ENCODE results near the gene MPPED2.
"Not testable (repeated sequence)": the region's sequence is repeated elsewhere in the genome, so short reads cannot be mapped to it uniquely, and the experiment has no call there.

MPPED2 gene

GRCh38 chr11:30573951-30574350 lies 12.2 kb downstream of the MPPED2 start:
- TF ChIP-seq POLR2A (IDR thresholded peaks at IDR 0.05; ENCODE audit: low read depth, low read length) (no peak), TAF1 (IDR thresholded peaks at IDR 0.05; ENCODE audit: borderline replicate concordance, low read depth, low read length) (no peak), POLR2AphosphoS5 (IDR thresholded peaks at IDR 0.05; ENCODE audit: low read depth, low read length) (no peak)
- no peak for FAIRE-seq
- no peak for DNase-seq (ENCODE audit: insufficient read length)

- no peak for TF ChIP-seq POLR2A (IDR thresholded peaks at IDR 0.05; ENCODE audit: low read depth, low read length)
- no peak for TF ChIP-seq POLR2AphosphoS5 (IDR thresholded peaks at IDR 0.05; ENCODE audit: low read depth, low read length)
- no peak for TF ChIP-seq TAF1 (IDR thresholded peaks at IDR 0.05; ENCODE audit: borderline replicate concordance, low read depth, low read length)
- FAIRE-seq (no peak), DNase-seq (ENCODE audit: insufficient read length) (no peak)
These were observed 17.2 kb downstream of the MPPED2 start for GRCh38 chr11:30568931-30569330.

- TF ChIP-seq POLR2AphosphoS5 (IDR thresholded peaks at IDR 0.05; ENCODE audit: low read depth, low read length) (no peak), TAF1 (IDR thresholded peaks at IDR 0.05; ENCODE audit: borderline replicate concordance, low read depth, low read length) (no peak), POLR2A (IDR thresholded peaks at IDR 0.05; ENCODE audit: low read depth, low read length) (no peak)
- no peak for DNase-seq (ENCODE audit: insufficient read length)
- no peak for FAIRE-seq
These were observed 18.5 kb downstream of the MPPED2 start for GRCh38 chr11:30567644-30568043.

GRCh38 chr11:30567120-30567519 lies 19.0 kb downstream of the MPPED2 start:
- FAIRE-seq (no peak), DNase-seq (ENCODE audit: insufficient read length) (no peak)
- TF ChIP-seq TAF1 (IDR thresholded peaks at IDR 0.05; ENCODE audit: borderline replicate concordance, low read depth, low read length) (no peak), POLR2AphosphoS5 (IDR thresholded peaks at IDR 0.05; ENCODE audit: low read depth, low read length) (no peak), POLR2A (IDR thresholded peaks at IDR 0.05; ENCODE audit: low read depth, low read length) (no peak)

- no peak for DNase-seq (ENCODE audit: insufficient read length)
- no peak for FAIRE-seq
- TF ChIP-seq POLR2A (IDR thresholded peaks at IDR 0.05; ENCODE audit: low read depth, low read length) (no peak), TAF1 (IDR thresholded peaks at IDR 0.05; ENCODE audit: borderline replicate concordance, low read depth, low read length) (no peak), POLR2AphosphoS5 (IDR thresholded peaks at IDR 0.05; ENCODE audit: low read depth, low read length) (no peak)
These were observed 19.7 kb downstream of the MPPED2 start for GRCh38 chr11:30566482-30566881.

- no peak for TF ChIP-seq POLR2A (IDR thresholded peaks at IDR 0.05; ENCODE audit: low read depth, low read length)
- no peak for TF ChIP-seq POLR2AphosphoS5 (IDR thresholded peaks at IDR 0.05; ENCODE audit: low read depth, low read length)
- TF ChIP-seq TAF1 (IDR thresholded peaks at IDR 0.05; ENCODE audit: borderline replicate concordance, low read depth, low read length) = no peak
- DNase-seq (ENCODE audit: insufficient read length) (no peak), FAIRE-seq (no peak)
These were observed 21.1 kb downstream of the MPPED2 start for GRCh38 chr11:30565027-30565426.

GRCh38 chr11:30561691-30562415 lies 24.3 kb downstream of the MPPED2 start:
- TF ChIP-seq TAF1 (IDR thresholded peaks at IDR 0.05; ENCODE audit: borderline replicate concordance, low read depth, low read length) = no peak
- TF ChIP-seq POLR2AphosphoS5 (IDR thresholded peaks at IDR 0.05; ENCODE audit: low read depth, low read length) = no peak
- TF ChIP-seq POLR2A (IDR thresholded peaks at IDR 0.05; ENCODE audit: low read depth, low read length) = no peak
- no peak for DNase-seq (ENCODE audit: insufficient read length)

GRCh38 chr11:30560206-30561106 lies 25.7 kb downstream of the MPPED2 start:
- TF ChIP-seq POLR2A (IDR thresholded peaks at IDR 0.05; ENCODE audit: low read depth, low read length) = no peak
- DNase-seq (ENCODE audit: insufficient read length) = no peak
- FAIRE-seq = no peak

More at GRCh38 chr11:30561691-30562415, 24.3 kb downstream of the MPPED2 start:
- no peak for FAIRE-seq

- no peak for FAIRE-seq
- TF ChIP-seq POLR2AphosphoS5 (IDR thresholded peaks at IDR 0.05; ENCODE audit: low read depth, low read length) (no peak), POLR2A (IDR thresholded peaks at IDR 0.05; ENCODE audit: low read depth, low read length) (no peak), TAF1 (IDR thresholded peaks at IDR 0.05; ENCODE audit: borderline replicate concordance, low read depth, low read length) (no peak)
- DNase-seq (ENCODE audit: insufficient read length) = no peak
These were observed 27.1 kb downstream of the MPPED2 start for GRCh38 chr11:30559004-30559403.

- DNase-seq (ENCODE audit: insufficient read length); FAIRE-seq: not testable (repeated sequence)
These were observed 31.6 kb downstream of the MPPED2 start for GRCh38 chr11:30554587-30554986.

- DNase-seq (ENCODE audit: insufficient read length) = no peak
- FAIRE-seq = no peak
- TF ChIP-seq POLR2A (IDR thresholded peaks at IDR 0.05; ENCODE audit: low read depth, low read length) = no peak
- TF ChIP-seq POLR2AphosphoS5 (IDR thresholded peaks at IDR 0.05; ENCODE audit: low read depth, low read length) = no peak
- TF ChIP-seq TAF1 (IDR thresholded peaks at IDR 0.05; ENCODE audit: borderline replicate concordance, low read depth, low read length) = no peak
These were observed 32.5 kb downstream of the MPPED2 start for GRCh38 chr11:30553521-30554110.

GRCh38 chr11:30552839-30553238 lies 33.3 kb downstream of the MPPED2 start:
- no peak for DNase-seq (ENCODE audit: insufficient read length)
- TF ChIP-seq POLR2AphosphoS5 (IDR thresholded peaks at IDR 0.05; ENCODE audit: low read depth, low read length) (no peak), POLR2A (IDR thresholded peaks at IDR 0.05; ENCODE audit: low read depth, low read length) (no peak), TAF1 (IDR thresholded peaks at IDR 0.05; ENCODE audit: borderline replicate concordance, low read depth, low read length) (no peak)
- FAIRE-seq = no peak

Data from GM12892 (cell line).